Chondrocyte (in vitro differentiated cells): ENCODE data around the gene BLCAP. TPM values are rescaled to one million over a fixed set of nuclear protein-coding genes. Genes with fewer than 3 reads are reported as not detected.

Experiments used
- DNase-seq: peaks from one replicate; pipeline ENCODE4 v3.0.0; 2021; ENCODE audit warnings: mixed read lengths, low spot score
- H3K27ac Mint-ChIP-seq: one replicate; pipeline ENCODE4 v1.8.0; 2021; ENCODE audit warnings: mild to moderate bottlenecking, moderate library complexity, mixed read lengths; ENCODE audit not compliant: unreplicated experiment
- H3K27me3 Mint-ChIP-seq: 2 replicates; pipeline ENCODE4 v1.8.0; 2021; ENCODE audit warnings: low read depth, mixed read lengths
- H3K36me3 Mint-ChIP-seq: 2 replicates; pipeline ENCODE4 v1.8.0; 2021; ENCODE audit warnings: low read depth, mixed read lengths
- H3K4me1 Mint-ChIP-seq: 2 replicates; pipeline ENCODE4 v1.8.0; 2021; ENCODE audit warnings: low read depth, mild to moderate bottlenecking, mixed read lengths
- H3K4me3 Mint-ChIP-seq: one replicate; pipeline ENCODE4 v1.8.0; 2021; ENCODE audit warnings: mild to moderate bottlenecking, moderate library complexity, mixed read lengths; ENCODE audit not compliant: unreplicated experiment
- H3K9me3 Mint-ChIP-seq: 2 replicates; pipeline ENCODE4 v1.8.0; 2021; ENCODE audit warnings: low read depth, mixed read lengths
- CTCF ChIP-seq: fragments of 200-600 bp; sonication (generic); IDR thresholded peaks from 2 replicates; pipeline ENCODE4 v1.5.0; 2021; ENCODE audit warnings: antibody characterized with exemption, mild to moderate bottlenecking, moderate library complexity
- total RNA-seq: library from RNA; stranded (reverse); gene quantifications from 3 replicates; pipeline ENCODE4 v1.2.1, GENCODE V29; 2021

The BLCAP gene
- total RNA-seq, 1 donor from 2014 or later = 56.6 TPM

- Mint-ChIP-seq H3K4me3 (no peak overlapping the region), H3K36me3 (no peaks in the 10 kb centered on the region), H3K9me3 (no peaks in the 10 kb centered on the region), H3K4me1 (no peaks in the 10 kb centered on the region), H3K27me3 (peaks cover 54% of the 10 kb centered on the region), H3K27ac (no peak overlapping the region)
- no peak for TF ChIP-seq CTCF
- DNase-seq = no peak
These were observed 46.0 kb upstream of the BLCAP start for GRCh38 chr20:37573626-37574198.

- TF ChIP-seq CTCF = no peak
- Mint-ChIP-seq H3K27ac (no peak overlapping the region), H3K4me3 (no peak overlapping the region), H3K9me3 (no peaks in the 10 kb centered on the region), H3K27me3 (peaks cover 43% of the 10 kb centered on the region), H3K36me3 (no peaks in the 10 kb centered on the region), H3K4me1 (peaks cover 8% of the 10 kb centered on the region)
- no peak for DNase-seq
These were observed 43.4 kb upstream of the BLCAP start for GRCh38 chr20:37571033-37571432.

GRCh38 chr20:37570419-37570818 is 42.7 kb upstream of the BLCAP start:
- no peak for DNase-seq
- H3K27me3 Mint-ChIP-seq = peaks cover 46% of the 10 kb centered on the region
- H3K4me1 Mint-ChIP-seq = peaks cover 8% of the 10 kb centered on the region
- H3K36me3 Mint-ChIP-seq = no peaks in the 10 kb centered on the region
- no peaks in the 10 kb centered on the region for H3K9me3 Mint-ChIP-seq
- H3K27ac Mint-ChIP-seq = no peak overlapping the region
- H3K4me3 Mint-ChIP-seq = no peak overlapping the region
- TF ChIP-seq CTCF = no peak

GRCh38 chr20:37567671-37568588 is 40.3 kb upstream of the BLCAP start:
- no peak for TF ChIP-seq CTCF
- no peak for DNase-seq
- Mint-ChIP-seq H3K36me3 (no peaks in the 10 kb centered on the region), H3K27me3 (peaks cover 44% of the 10 kb centered on the region), H3K27ac (no peak overlapping the region), H3K4me1 (peaks cover 8% of the 10 kb centered on the region), H3K9me3 (no peaks in the 10 kb centered on the region), H3K4me3 (no peak overlapping the region)

GRCh38 chr20:37567331-37567665 is 39.6 kb upstream of the BLCAP start:
- Mint-ChIP-seq H3K27me3 (peaks cover 45% of the 10 kb centered on the region), H3K9me3 (no peaks in the 10 kb centered on the region), H3K36me3 (no peaks in the 10 kb centered on the region), H3K4me1 (peaks cover 8% of the 10 kb centered on the region), H3K27ac (no peak overlapping the region), H3K4me3 (no peak overlapping the region)
- DNase-seq = no peak
- TF ChIP-seq CTCF = no peak
